HG03378 (cell line): ENCODE data around the gene MX1.
"Not testable (repeated sequence)": the region's sequence is repeated elsewhere in the genome, so short reads cannot be mapped to it uniquely, and the experiment has no call there.

Source experiments
- ATAC-seq: cut with Tn5 transposase; IDR thresholded peaks from one replicate; pipeline ENCODE4 v1.9.1; 2021; ENCODE audit warnings: mild to moderate bottlenecking, moderate library complexity; ENCODE audit not compliant: unreplicated experiment

MX1 gene

DNA sequence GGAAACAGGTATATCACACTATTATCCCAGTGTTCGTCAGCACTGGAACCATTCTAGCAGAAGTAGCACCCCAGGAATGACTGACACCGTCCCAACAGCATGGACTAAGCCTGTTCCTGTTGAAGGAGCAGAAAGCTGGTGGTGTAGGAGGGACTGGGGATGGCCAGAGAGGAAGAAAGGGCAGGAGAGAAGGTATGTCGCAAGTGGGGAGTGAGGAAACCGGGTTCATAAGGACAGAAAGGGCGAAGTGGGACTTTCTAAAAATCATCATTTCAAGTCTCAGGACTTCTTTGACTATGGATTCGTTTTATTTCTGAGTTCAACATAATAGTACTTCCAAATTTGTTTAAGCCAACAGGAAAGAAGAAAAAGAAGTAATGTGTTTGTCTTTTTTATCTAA lies 19.7 kb upstream of the MX1 start:
- no peak for ATAC-seq

GRCh38 chr21:41407541-41408460 lies 18.2 kb upstream of the MX1 start:
- ATAC-seq = no peak

GRCh38 chr21:41410361-41410760 lies 15.7 kb upstream of the MX1 start:
- ATAC-seq = no peak

DNA sequence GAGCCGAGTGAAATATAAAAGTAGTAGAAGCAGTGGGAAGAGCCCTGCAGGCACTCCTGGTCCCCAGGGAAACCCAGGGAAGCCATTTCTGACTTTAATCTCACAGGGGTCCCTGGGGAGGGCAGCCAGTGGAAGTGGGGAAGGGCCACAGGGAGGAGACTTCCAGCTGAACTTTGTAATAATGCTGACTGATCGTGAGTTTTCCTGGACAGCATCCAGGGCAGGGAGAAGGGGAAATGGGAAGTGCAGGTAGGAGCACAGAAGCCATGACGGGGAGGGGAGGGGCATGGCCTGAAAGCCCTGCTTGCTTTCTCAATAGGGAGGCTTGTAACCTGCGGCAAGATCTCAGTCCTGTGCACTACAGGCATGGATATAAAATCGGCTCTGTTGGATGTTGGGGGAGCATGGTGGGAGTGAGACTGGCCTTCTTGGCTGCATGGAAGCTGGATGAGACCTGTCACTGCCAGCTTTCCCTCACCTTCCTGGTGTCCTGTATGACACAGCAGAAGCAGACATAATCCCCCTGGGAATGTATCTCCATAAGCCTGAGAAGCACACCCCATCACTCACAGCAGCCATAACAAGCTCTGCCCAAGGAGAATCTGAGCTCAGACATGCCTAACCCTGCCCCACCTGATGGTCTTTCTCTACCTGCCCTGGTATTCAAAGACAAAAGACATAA lies 15.1 kb upstream of the MX1 start:
- no peak for ATAC-seq

DNA sequence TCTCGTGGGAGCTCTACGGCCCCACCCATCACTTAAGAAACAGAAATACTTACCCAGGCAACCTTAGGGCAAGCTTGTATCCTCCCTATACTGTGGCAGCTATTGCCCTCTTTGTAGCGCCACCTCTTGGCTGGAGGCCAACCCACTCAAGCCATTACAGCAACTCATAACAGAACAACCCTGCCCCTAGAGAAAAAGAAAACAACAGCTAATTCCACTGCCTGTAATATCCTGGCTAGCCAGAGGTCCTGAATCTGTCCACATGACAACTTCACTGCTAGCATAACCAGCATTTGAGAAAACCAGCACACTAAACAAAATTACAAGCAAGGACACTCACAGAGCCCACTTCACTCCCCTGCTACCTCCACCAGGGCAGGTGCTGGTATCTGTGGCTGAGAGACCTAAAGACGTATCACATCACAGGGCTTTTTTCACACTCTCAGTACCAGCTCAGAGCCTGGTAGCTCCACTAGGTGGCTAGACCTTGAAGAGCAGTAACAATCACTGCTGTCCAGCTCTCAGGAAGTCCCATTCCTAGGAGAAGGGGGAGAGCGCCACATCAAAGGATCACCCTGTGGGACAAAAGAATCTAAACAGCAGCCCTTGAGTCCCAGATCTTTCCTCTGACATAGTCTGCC lies 14.5 kb upstream of the MX1 start:
- peak; percentile 59 for ATAC-seq

DNA sequence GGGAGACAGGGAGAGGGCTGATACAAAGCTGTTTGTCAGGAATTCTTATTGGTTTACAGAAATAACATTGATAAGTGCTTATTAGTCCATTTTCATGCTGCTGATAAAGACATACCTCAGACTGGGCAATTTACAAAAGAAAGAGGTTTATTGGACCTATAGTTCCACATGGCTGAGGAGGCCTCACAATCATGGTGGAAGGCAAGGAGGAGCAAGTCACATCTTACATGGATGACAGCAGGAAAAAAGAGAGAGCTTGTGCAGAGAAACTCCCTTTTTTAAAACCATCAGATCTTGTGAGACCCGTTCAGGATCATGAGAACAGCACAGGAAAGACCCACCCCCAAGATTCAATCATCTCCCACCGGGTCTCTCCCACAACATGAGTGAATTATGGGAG lies 8.5 kb upstream of the MX1 start:
- not testable (repeated sequence) for ATAC-seq

GRCh38 chr21:41418393-41418792 lies 7.6 kb upstream of the MX1 start:
- no peak for ATAC-seq

DNA sequence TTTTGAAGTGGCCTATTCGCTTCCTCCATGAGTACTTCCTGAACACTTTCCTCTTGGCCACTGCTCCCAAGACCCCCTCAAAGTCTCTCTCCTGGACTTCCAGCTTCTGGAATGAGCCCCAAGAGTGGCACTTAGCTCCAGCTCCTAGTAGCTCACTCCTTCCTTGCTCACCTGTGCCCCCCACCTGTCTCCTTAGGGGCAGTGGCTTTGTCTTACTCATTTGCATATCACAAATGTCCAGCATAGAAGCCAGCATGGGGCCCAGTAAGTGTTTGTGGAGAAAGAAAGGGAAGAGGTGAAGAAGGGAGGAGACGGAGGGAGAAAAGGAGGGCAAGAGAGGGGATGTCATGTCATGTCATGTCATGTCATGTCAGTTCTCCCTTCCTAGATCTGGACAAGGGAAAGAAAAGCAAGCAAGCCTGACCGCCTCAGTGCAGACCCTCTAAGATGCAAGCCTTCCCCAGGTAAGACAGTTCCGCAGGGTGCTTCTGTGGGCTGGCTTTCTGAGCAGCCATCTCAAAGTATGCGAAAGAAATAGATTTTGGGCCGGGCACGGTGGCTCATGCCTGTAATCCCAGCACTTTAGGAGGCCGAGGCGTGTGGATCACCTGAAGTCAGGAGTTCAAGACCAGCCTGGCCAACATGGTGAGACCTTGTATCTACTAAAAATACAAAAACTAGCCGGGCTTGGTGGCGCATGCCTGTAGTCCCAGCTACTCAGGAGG lies 6.9 kb upstream of the MX1 start:
- no peak for ATAC-seq

DNA sequence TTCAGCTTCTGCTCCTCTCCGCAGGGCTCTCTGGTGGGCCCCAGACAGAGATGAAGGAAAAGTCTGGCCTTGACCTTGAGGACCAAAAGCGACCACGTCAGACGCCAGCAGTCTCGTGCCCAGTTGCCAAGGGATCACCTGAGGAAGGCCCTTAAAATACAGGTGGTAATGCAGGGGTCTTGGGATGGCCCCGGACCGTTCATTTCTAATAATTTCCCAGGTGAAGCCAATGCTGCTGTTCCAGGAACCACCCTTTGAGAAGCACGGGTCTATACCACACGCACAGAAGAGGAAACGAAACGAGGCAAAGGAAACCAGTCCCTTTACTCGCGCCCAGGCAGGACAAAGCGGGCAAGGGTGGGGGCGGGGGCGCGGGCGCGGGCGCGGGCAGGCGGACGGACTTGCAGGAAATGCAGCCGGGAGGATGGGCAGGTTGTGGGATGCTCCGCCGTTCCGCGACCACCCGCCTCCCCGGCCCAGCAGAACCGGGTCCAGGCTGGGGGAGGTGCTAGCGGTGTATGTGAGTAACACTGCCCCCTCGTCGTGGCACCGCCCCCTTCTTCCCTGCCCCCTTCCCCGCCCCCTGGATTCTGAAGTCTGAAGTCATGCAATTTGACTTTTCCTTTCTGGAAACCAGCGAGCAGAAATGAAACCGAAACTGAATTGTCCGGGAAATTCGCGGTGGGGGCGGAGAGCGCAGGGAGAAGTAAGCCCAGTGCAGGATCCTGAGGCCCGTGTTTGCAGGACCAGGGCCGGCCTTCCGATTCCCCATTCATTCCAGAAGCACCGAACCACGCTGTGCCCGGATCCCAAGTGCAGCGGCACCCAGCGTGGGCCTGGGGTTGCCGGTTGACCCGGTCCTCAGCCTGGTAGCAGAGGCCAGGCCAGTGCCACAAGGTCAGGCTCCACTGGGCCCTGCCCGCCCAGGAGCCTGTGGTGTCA lies 5.8 kb upstream of the MX1 start:
- peak; percentile 80 for ATAC-seq

DNA sequence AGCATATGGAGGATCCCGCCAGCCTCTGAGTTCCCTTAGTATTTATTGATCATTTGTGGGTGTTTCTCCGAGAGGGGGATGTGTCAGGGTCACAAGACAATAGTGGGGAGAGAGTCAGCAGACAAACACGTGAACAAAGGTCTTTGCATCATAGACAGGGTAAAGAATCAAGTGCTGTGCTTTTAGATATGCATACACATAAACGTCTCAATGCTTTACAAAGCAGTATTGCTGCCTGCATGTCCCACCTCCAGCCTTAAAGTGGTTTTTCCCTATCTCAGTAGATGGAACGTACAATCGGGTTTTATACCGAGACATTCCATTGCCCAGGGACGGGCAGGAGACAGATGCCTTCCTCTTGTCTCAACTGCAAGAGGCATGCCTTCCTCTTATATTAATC lies 5.0 kb upstream of the MX1 start:
- ATAC-seq = not testable (repeated sequence)

- no peak for ATAC-seq
Measured at GRCh38 chr21:41422546-41423304, 3.3 kb upstream of the MX1 start.

DNA sequence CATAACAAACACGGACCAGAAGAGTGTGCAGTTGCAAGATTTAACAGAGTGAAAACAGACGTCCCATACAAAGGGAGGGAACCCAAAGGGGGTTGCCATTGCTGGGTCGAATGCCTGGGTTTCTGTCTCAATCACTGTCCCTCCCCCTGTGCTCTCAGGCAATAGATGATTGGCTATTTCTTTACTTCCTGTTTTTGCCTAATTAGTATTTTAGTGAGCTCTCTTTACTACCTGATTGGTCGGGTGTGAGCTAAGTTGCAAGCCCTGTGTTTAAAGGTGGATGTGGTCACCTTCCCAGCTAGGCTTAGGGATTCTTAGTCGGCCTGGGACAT lies 2.8 kb upstream of the MX1 start:
- ATAC-seq = not testable (repeated sequence)

GRCh38 chr21:41425588-41425953 lies 468 bp upstream of the MX1 start:
- ATAC-seq = no peak

- ATAC-seq = no peak
Measured at GRCh38 chr21:41426676-41427404, 801 bp downstream of the MX1 start.

- no peak for ATAC-seq
Measured at GRCh38 chr21:41427556-41427955, 1.5 kb downstream of the MX1 start.

- ATAC-seq = no peak
Measured at GRCh38 chr21:41428311-41428710, 2.3 kb downstream of the MX1 start.

- ATAC-seq = no peak
Measured at GRCh38 chr21:41428847-41429246, 2.8 kb downstream of the MX1 start.

- ATAC-seq = no peak
Measured at GRCh38 chr21:41429305-41429704, 3.3 kb downstream of the MX1 start.
